ENCODE data around the gene SNX6.
A peak's percentile ranks its signal among the peaks of the same experiment; 100 is the strongest.

SNX6 gene

DNA sequence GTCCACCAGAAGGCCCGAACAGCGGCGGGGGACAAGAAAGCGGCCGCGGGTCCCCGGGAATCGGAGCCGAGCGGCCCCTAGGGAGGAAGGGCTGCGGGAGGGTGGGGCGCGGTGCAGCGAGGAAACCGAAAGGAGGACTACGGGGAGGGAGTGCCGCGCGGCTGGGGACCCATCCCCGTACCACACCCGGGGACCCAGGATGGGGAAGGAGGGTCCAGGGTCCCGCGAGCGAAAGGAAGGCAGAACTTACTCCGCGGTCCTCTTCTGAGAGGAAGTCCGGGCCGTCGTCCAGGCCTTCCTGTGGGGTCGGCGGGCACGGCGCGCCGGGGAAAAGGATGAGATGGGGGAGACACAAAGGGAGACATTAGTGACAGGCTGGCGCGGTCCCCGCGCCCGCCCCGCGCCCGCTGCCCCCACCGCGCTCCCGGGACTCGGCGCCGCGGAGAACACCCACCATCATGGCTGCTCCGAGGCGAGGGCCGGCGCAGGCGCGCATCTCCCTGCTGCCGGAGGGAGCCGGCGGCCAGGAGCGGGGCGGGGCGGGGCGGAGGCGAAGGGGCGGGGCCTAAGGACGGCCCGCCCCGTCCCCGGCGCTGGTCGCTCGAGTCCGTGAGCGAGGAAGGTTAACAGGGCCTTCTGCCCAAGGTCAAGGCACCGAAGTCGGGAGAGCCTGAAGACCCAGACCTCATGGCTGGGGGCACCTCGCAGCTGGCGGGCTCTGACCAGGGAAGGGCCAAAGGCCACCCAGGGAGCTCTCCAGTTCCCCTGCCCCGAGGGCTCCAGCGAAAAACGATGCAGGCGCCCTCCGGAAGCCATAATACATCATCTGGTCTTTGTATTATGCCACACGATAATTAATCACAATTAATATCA, at the start of gene SNX6:
SNX6 (minus strand) TSS at position 492 of the 873 bp plus-strand sequence; CDS start at position 460, 32 bp downstream.
- TF ChIP-seq GATA1 (IDR thresholded peaks at IDR 0.05; ENCODE audit: low read depth, low read length) (no peak), POLR2A (IDR thresholded peaks at IDR 0.05; ENCODE audit: low read length) (peak; percentile 74)
- peak; percentile 86 to 92 for DNase-seq

DNA sequence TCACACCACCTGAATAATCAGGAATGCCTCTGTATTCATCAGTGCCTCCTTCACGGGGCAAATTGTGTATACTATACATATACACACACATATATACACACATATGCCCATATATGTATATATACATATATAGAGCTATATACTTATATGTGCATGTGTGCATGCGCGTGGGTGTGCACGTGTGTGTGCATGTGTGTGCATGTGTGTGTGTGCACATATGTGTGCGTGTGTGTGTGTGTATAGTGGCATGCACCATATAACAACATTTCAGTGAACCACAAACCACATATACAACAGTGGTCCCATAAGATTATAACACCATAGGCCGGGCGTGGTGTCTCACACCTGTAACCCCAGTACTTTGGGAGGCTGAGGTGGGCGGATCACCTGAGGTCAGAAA, 48.8 kb upstream of the SNX6 start:
- no peak for TF ChIP-seq POLR2A (IDR thresholded peaks at IDR 0.05; ENCODE audit: low read length)
- TF ChIP-seq GATA1 (IDR thresholded peaks at IDR 0.05; ENCODE audit: low read depth, low read length) = no peak
- no peak for DNase-seq

DNA sequence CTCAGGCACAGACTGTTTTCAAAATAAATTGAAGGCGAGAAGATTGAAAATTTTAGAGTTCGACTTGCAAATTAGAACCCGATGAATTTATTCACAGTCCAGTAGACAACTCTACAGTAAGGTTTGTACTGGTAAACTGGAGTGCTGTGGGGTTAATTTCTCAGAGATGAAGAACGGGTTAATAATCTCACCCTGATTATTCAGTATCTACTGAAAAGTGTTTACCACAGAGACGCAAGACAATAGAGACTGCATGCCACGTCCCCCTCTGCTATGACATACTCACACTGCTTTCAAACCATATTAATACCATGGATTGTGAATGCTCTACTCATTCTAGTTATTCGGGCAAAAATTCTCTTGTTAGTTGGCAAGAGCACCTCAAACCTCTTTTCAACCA, 48.4 kb upstream of the SNX6 start:
- TF ChIP-seq GATA1 (IDR thresholded peaks at IDR 0.05; ENCODE audit: low read depth, low read length) = no peak
- no peak for TF ChIP-seq POLR2A (IDR thresholded peaks at IDR 0.05; ENCODE audit: low read length)
- no peak for DNase-seq

DNA sequence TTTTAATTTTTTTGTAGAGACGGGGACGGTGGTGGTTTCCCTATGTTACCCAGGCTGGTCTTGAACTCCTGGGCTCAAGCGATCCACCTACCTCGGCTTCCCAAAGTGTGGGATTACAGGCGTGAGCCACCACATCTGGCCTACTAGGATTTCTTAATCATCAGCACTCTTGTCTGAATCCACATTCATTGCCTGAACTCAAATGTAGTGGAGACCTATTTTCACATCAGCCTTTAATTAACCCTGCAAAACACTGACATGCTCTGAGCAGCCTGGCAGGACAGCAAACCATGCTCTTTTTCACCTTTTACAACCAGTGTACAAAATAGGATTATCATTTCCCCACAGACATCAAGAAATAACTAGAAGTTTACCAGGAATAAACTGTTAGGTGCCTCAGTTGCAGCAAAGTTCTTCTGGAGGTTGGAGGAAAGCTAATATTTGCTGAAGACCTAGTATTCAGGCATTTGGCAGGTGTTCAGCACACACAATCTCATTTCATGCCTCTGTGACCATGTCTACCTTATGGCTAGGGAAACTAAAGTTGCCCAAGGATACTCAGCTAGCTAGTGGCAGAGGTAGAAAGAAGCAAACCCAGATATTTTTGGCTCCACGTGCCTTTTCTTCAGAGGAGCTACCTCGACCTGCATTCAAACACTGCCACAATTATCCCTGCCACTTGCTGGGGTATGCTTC, 46.7 kb upstream of the SNX6 start:
- TF ChIP-seq POLR2A (IDR thresholded peaks at IDR 0.05; ENCODE audit: low read length) (no peak), GATA1 (IDR thresholded peaks at IDR 0.05; ENCODE audit: low read depth, low read length) (no peak)
- no peak for DNase-seq

DNA sequence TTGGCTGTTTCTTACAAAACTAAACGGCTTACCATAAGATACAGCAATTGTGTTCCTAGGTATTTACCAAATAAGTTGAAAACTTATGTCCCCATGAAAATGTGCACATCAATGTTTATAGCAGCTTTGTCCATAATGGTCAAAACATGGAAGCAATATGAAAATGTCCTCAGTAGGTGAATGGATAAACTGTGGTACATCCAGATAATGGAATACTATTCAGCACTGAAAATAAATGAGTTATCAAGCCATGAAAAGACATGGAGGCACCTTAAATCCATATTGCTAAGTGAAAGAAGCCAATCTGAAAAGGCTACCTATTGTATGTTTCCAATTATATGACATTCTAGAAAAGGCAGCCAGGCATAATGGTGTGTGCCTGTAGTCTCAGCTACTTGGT, 43.8 kb upstream of the SNX6 start:
- no peak for DNase-seq
- TF ChIP-seq GATA1 (IDR thresholded peaks at IDR 0.05; ENCODE audit: low read depth, low read length) (no peak), POLR2A (IDR thresholded peaks at IDR 0.05; ENCODE audit: low read length) (no peak)

DNA sequence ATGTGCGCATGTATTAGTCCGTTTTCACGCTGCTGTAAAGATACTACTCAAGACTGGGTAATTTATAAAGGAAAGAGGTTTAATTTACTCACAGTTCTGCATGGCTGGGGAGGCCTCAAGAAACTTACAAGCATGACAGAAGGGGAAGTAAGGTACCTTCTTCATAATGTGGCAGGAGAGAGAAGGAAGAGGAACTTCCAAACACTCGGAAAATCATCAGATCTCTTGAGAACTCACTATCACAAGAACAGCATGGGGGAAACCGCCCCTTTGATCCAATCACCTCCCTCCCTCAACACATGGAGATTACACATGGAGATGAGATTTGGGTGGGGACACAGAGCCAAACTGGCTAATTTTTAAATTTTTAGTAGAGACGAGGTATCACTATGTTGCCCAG, 41.8 kb upstream of the SNX6 start:
- TF ChIP-seq GATA1 (IDR thresholded peaks at IDR 0.05; ENCODE audit: low read depth, low read length) = no peak
- TF ChIP-seq POLR2A (IDR thresholded peaks at IDR 0.05; ENCODE audit: low read length) = no peak
- DNase-seq = no peak

DNA sequence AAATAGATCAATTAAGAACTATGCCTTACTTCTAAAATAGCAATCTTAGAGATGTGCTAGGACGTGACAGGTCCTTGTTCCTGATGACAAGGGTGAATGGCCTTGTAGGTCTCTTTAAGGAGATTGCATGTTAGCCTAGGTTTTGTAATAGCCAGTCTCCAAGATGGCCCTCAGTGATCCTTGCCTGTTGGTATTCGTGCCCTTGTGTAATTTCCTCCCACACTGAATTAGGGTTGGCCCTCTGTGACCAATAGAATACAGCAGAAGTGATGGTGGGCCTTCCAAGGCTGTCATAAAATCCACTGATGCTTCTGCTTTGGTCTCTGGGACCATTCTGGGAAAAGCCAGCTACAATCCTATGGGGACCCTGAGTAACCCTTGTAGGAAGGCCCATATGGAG, 38.2 kb upstream of the SNX6 start:
- TF ChIP-seq POLR2A (IDR thresholded peaks at IDR 0.05; ENCODE audit: low read length) (no peak), GATA1 (IDR thresholded peaks at IDR 0.05; ENCODE audit: low read depth, low read length) (no peak)
- DNase-seq = no peak

DNA sequence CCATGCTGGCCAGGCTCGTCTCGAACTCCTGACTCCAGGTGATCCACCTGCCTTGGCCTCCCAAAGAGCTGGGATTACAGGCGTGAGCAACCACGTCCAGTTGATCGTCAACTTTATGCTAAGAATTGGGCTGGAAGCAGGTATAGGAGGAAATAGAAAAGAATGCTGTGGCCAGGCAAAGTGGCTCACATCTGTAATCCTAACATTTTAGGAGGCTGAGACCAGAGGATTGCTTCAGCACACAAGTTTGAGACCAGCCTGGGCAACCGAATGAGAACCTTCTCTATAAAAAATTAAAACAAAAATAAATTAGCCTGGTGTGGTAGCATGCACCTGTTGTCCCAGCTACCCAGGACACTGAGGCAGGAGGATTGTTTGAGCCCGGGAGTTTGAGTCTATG, 37.1 kb upstream of the SNX6 start:
- DNase-seq = no peak

DNA sequence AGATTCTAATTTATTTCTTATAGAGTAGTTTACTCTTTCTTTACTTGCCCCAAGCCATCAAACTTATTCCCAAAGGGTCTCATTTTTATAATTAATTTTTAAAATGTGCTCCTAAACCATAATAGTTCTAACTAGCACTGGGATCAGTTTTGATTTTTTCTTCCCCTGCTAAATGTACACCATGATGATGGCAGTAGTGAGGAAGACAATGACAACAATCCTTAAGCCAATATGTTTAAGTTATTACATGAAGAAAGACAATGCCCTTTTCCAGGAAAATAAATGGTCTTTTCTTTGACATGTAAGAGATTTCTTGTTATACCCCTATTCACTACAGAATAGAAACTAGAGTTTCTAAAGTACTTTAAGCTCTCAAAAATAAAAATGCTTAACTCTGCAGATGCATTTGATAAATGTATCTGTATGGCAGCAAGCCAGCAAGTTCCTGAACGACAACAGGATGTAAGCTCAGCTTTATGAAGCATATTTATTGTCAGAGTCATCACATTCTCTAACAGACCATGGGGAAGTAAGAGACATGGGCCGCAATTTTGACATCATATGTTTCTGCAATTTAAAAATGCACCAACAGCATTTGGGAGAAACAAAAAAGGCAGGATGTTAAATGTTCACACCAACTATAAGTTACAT, 36.0 kb upstream of the SNX6 start:
- DNase-seq = no peak

More for the DNA sequence above, 37.1 kb upstream of the SNX6 start:
- TF ChIP-seq POLR2A (IDR thresholded peaks at IDR 0.05; ENCODE audit: low read length) = no peak
- TF ChIP-seq GATA1 (IDR thresholded peaks at IDR 0.05; ENCODE audit: low read depth, low read length) = no peak

DNA sequence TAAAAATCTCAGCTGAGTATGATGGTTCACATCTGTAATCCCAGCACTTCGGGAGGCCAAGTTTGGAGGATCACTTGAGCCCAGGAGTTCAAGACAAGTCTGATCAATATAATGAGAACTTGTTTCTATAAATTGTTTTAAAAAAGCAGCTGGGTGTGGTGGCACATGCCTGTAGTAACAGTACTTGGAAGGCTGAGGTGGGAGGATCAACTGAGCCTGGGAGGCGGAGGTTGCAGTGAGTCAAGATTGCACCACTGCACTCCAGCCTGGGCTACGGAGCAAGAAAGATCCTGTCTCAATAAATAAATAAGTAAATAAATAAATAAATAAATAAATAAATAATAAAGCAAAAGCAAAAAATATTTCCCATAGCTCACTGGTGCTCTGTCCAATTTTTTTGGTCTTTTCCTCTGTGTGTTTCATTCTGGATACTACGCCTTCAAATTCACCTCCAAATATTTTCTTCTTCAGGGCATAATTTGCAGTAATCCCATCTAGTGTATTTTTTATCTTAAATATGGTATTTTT, 32.7 kb upstream of the SNX6 start:
- TF ChIP-seq GATA1 (IDR thresholded peaks at IDR 0.05; ENCODE audit: low read depth, low read length) (no peak), POLR2A (IDR thresholded peaks at IDR 0.05; ENCODE audit: low read length) (no peak)
- DNase-seq = no peak

More for the DNA sequence above, 36.0 kb upstream of the SNX6 start:
- TF ChIP-seq GATA1 (IDR thresholded peaks at IDR 0.05; ENCODE audit: low read depth, low read length) = no peak
- TF ChIP-seq POLR2A (IDR thresholded peaks at IDR 0.05; ENCODE audit: low read length) = no peak

DNA sequence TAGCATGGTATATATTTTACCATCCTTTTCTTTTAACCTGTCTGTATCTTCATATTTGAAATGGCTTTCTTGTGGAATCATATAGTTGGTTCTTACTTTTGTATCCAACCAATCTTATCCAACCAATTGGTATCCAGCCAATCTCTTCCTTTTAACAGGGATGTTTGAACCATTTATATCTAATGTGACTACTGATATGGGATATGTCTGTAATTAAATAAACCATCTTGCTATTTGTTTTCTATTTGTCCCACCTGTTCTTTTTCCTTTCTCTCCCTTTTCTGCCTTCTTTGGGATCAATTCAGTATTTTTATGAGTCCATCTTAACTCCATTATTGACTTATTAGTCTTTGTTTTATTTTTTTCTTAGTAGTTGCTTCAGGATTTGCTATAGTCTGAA, 30.8 kb upstream of the SNX6 start:
- no peak for DNase-seq
- TF ChIP-seq GATA1 (IDR thresholded peaks at IDR 0.05; ENCODE audit: low read depth, low read length) = no peak
- TF ChIP-seq POLR2A (IDR thresholded peaks at IDR 0.05; ENCODE audit: low read length) = no peak

DNA sequence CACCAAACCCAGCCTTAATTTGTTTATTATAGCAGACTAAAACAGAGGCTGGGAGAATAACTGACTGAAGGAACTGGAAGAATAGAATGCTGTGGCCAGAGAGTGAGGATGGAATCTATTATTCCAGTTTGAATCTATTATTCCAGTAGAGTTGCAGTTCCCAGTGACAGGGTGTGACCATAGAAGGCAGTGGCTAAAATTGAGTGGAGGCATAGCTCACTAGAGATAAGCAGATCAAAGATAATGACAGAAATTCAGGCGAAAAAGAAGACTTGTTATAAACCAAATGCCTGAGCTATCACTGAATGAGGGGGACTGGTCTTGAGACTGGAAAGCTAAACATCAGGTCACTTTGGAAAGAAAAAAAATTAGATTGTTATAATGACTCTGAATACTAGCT, 26.0 kb upstream of the SNX6 start:
- peak; percentile 30 to 50 for DNase-seq
- TF ChIP-seq POLR2A (IDR thresholded peaks at IDR 0.05; ENCODE audit: low read length) (no peak), GATA1 (IDR thresholded peaks at IDR 0.05; ENCODE audit: low read depth, low read length) (no peak)

DNA sequence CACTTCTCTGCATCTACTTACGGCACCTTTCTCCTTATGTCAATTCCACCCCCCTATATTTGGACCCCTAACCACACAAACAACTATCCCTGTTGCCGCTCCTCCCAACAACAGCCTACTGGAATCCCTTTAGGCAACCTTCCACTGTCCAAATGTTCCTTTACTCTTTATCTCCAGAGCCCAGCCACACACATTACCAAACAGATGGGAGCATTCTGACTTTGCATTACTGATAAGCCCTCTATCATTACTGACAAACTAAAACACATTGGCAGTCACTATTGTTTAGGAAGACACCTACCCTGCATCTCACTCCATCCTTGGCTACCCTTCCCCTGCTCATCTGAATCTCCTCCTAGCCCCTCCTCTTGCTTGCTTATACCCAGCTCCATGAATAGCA, 23.1 kb upstream of the SNX6 start:
- peak; percentile 74 for TF ChIP-seq GATA1 (IDR thresholded peaks at IDR 0.05; ENCODE audit: low read depth, low read length)
- DNase-seq = peak; percentile 79 to 90

DNA sequence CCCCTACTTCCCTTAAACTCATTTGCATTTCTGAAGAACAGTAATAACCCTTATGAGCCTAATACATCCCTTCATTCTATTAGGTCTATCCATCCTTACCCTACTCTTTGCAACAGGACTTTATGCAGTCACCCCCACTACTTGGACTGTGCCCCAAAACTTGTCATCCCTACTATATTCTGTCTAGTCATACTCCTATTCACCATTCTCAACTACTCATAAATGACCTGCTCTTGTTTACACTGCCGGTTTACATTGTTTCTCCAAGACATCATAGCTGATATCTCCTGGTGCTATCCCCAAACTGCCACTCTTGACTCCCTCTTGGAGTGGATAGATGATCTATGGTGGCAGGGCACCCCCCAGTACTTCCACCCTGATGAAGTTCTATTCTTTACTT, 22.4 kb upstream of the SNX6 start:
- DNase-seq = peak; percentile 6 to 30
